ENCODE data around the gene LTBP1.

- no peak for TF ChIP-seq CTCF (IDR thresholded peaks at IDR 0.05)
- no peak for TF ChIP-seq POLR2A (IDR thresholded peaks at IDR 0.05)
Observed at GRCh38 chr2:33268246-33268831, 321.6 kb downstream of the LTBP1 start.
